HG03064 (cell line): ENCODE results near the gene STK39.

Experiments used
- ATAC-seq: cut with Tn5 transposase; IDR thresholded peaks from one replicate; pipeline ENCODE4 v1.9.1; 2021; ENCODE audit warnings: low read depth; ENCODE audit not compliant: unreplicated experiment

Gene STK39

GRCh38 chr2:168185583-168186274 lies 61.7 kb downstream of the STK39 start:
- no peak for ATAC-seq

GRCh38 chr2:168184681-168185513 lies 62.5 kb downstream of the STK39 start:
- ATAC-seq = no peak

- ATAC-seq = no peak
These were observed 63.9 kb downstream of the STK39 start for GRCh38 chr2:168183308-168183997.

GRCh38 chr2:168182550-168183249 lies 64.7 kb downstream of the STK39 start:
- no peak for ATAC-seq

- no peak for ATAC-seq
These were observed 65.6 kb downstream of the STK39 start for GRCh38 chr2:168181825-168182224.

GRCh38 chr2:168180914-168181313 lies 66.5 kb downstream of the STK39 start:
- no peak for ATAC-seq

GRCh38 chr2:168180483-168180882 lies 66.9 kb downstream of the STK39 start:
- no peak for ATAC-seq

GRCh38 chr2:168179592-168179991 lies 67.8 kb downstream of the STK39 start:
- ATAC-seq = no peak

GRCh38 chr2:168178520-168179324 lies 68.7 kb downstream of the STK39 start:
- no peak for ATAC-seq

GRCh38 chr2:168176402-168176801 lies 71.0 kb downstream of the STK39 start:
- ATAC-seq = no peak

- ATAC-seq = no peak
These were observed 71.9 kb downstream of the STK39 start for GRCh38 chr2:168175469-168175868.

- ATAC-seq = no peak
These were observed 72.6 kb downstream of the STK39 start for GRCh38 chr2:168174756-168175155.

- ATAC-seq = no peak
These were observed 75.3 kb downstream of the STK39 start for GRCh38 chr2:168172071-168172470.

- ATAC-seq = no peak
These were observed 76.2 kb downstream of the STK39 start for GRCh38 chr2:168171059-168171762.

GRCh38 chr2:168169097-168169745 lies 78.2 kb downstream of the STK39 start:
- ATAC-seq = no peak

GRCh38 chr2:168167511-168168263 lies 79.7 kb downstream of the STK39 start:
- ATAC-seq = no peak

- ATAC-seq = no peak
These were observed 80.4 kb downstream of the STK39 start for GRCh38 chr2:168166902-168167510.
